ENCODE measurements around the gene DDX54. TPM values are rescaled to one million over a fixed set of nuclear protein-coding genes. Genes with fewer than 3 reads are reported as not detected.
A peak's percentile ranks its signal among the peaks of the same experiment; 100 is the strongest.

The DDX54 gene
- polyA plus RNA-seq, 2 donors = 34.3 to 49.1 TPM

DNA sequence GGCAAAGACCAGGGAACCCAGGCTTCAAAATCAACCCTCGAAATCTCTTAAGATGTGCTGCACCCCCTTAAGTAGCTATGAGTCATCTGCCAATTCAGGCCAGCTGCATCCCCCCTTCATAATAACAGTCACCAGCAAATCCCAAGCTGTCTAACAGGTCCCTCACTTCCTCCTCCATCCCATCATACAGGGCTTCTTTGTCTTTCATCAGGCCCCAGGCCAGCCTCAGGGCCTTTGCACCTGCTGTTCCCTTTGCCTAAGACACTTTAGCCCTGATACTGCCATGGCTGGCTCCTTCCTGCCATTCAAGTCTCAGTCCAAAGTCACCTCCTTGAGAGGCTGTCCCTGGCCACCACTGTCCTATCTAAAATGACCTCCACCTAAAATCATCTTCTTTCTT lies 53.7 kb downstream of the DDX54 start:
- Histone ChIP-seq H3K9me3 (ENCODE audit: control insufficient read depth in 2 of 2, insufficient read depth in 1 of 2, low read depth in 1 of 2, low read length in 1 of 2) (no peaks in the 10 kb centered on the region), H3K27me3 (ENCODE audit: control insufficient read depth in 1 of 2, insufficient read depth in 2 of 2, low read length in 2 of 2) (no peaks in the 10 kb centered on the region), H3K36me3 (ENCODE audit: control insufficient read depth in 2 of 2, insufficient read depth in 2 of 2, low read length in 1 of 2) (peaks cover 0 to 7% of the 10 kb centered on the region in 2 donors), H3K27ac (ENCODE audit: low read depth in 2 of 2, low read length in 1 of 2) (no peak overlapping the region), H3K4me1 (ENCODE audit: control insufficient read depth in 2 of 2, insufficient read depth in 2 of 2, low read length in 1 of 2) (peaks cover 0 to 4% of the 10 kb centered on the region in 2 donors), H3K4me3 (ENCODE audit: low read depth in 1 of 2, low read length in 2 of 2) (no peak overlapping the region)
- WGBS, 2 donors = 63 to 78% methylated on average over 1 of the region's 1 CpG

DNA sequence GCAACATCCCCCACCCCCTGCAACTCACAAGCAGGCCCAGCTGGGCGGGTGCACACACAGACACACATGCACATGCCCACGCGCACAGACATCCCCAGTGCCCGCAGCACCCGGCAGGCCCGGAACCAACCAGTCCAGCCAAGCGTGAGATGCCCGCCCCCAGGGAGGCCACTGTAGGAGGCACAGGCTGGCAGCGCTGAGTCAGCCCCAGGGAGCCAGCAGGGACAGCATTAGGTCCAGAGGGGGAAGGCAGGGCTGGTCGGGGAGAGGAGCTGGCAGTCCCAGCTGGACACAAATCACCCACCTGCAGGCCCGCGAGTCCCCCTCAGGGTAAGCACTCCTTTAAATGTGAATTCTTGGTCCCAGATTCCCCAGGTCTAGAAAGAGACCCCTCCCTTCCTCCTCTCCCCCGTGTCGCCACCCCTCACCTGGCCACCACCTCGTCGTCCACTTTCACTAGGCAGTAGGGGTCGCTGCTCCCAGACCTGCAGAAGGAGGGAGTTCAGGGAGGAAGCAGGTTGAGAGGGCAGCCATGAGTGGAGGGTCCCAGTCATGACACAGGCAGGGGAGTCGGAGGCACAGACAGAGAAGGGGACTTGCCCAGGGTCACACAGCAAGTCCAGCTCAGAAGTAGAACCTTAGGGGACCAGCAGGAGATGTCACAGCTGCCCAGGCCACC lies 54.7 kb downstream of the DDX54 start:
- Histone ChIP-seq H3K9me3 (ENCODE audit: control insufficient read depth in 2 of 2, insufficient read depth in 1 of 2, low read depth in 1 of 2, low read length in 1 of 2) (no peaks in the 10 kb centered on the region), H3K27ac (ENCODE audit: low read depth in 2 of 2, low read length in 1 of 2) (no peak overlapping the region), H3K27me3 (ENCODE audit: control insufficient read depth in 1 of 2, insufficient read depth in 2 of 2, low read length in 2 of 2) (no peaks in the 10 kb centered on the region), H3K4me3 (ENCODE audit: low read depth in 1 of 2, low read length in 2 of 2) (peak overlapping the region in 1 of 2 donors; percentile 8), H3K4me1 (ENCODE audit: control insufficient read depth in 2 of 2, insufficient read depth in 2 of 2, low read length in 1 of 2) (peaks cover 0 to 4% of the 10 kb centered on the region in 2 donors), H3K36me3 (ENCODE audit: control insufficient read depth in 2 of 2, insufficient read depth in 2 of 2, low read length in 1 of 2) (peaks cover 0 to 7% of the 10 kb centered on the region in 2 donors)
- WGBS, 2 donors = 38 to 61% methylated on average over 14 to 18 of the region's 18 CpGs

DNA sequence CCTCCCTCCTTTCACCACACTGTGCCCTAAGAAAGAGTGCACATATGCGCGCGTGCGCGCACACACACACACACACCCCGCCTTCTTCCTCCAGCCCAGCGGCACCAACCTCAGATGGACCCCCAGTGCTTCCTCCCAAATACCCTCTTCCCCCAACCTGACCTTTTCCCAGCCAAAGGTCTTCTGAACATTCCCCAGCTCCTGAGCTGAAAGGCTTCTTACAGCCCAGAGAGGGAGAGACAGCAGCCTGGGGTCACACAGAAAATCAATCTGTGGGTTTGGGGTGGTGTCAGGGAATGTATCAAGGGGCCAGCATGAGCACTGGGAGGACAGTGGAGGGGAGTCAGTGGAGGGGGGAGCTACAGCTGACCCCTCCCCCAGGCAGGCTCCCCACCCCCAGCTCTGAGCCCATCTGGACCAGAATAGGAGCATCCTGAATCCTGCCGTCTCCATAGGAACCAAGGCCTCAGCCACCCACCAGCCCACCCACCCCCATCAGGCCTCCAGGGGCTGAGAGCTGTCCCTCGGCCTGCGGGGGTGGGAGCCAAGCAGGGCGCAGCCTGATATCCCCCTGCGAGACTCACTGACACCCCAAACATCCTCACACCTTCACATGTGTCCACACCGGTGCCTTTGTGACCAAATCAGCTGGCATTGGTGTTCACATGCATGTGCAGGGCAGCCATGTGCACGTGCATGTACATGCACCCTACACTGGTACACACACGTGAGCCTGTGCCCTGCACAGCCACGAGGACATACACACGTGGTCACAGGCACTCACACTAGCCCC lies 55.4 kb downstream of the DDX54 start:
- no peaks in the 10 kb centered on the region for H3K9me3 ChIP-seq (ENCODE audit: control insufficient read depth in 2 of 2, insufficient read depth in 1 of 2, low read depth in 1 of 2, low read length in 1 of 2)
- 70 to 77% methylated on average over 17 of the region's 17 CpGs for WGBS, 2 donors
- no peaks in the 10 kb centered on the region for H3K27me3 ChIP-seq (ENCODE audit: control insufficient read depth in 1 of 2, insufficient read depth in 2 of 2, low read length in 2 of 2)
- H3K4me3 ChIP-seq (ENCODE audit: low read depth in 1 of 2, low read length in 2 of 2) = no peak overlapping the region
- peaks cover 0 to 4% of the 10 kb centered on the region in 2 donors for H3K4me1 ChIP-seq (ENCODE audit: control insufficient read depth in 2 of 2, insufficient read depth in 2 of 2, low read length in 1 of 2)
- peaks cover 0 to 7% of the 10 kb centered on the region in 2 donors for H3K36me3 ChIP-seq (ENCODE audit: control insufficient read depth in 2 of 2, insufficient read depth in 2 of 2, low read length in 1 of 2)
- no peak overlapping the region for H3K27ac ChIP-seq (ENCODE audit: low read depth in 2 of 2, low read length in 1 of 2)

DNA sequence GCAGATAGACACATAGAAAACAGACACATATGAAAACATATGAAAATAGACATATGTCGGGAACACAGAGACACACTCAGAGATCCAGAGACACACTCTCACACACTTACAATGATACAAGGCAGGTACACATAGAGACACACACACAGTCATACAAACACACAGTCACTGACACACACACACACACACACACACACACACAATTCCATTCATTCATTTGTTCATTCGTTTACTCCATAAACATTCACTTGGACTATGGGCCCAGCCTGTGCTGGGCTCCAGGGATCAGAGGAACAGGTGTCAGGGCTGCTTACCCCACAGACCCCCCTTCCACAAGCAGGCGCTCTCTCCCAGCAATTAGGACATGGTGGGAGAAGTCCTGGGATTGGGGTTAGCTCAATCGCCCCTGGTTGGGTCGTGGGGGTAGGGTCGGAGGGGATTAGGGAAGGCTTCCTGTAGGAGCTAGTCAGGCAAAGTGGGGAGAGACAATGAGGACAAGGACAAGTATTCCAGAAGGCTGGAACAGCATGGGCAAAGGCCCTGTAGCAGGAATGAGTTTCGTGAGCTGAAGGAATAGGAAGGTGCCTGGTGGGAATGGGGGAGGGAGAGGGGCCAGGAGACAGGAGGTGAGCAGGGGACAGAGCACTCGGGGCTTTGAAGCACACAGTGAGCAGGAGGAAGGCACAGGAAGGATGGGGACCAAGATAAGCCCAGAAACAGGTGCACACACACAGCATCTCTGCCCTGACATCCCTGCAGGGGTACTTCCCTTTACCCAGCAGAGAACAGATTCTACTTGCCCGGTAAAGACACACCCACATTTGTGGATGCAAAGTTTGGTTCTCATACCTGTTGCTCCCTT lies 56.2 kb downstream of the DDX54 start:
- 62 to 66% methylated on average over 9 of the region's 9 CpGs for WGBS, 2 donors
- peaks cover 0 to 4% of the 10 kb centered on the region in 2 donors for H3K4me1 ChIP-seq (ENCODE audit: control insufficient read depth in 2 of 2, insufficient read depth in 2 of 2, low read length in 1 of 2)
- H3K27ac ChIP-seq (ENCODE audit: low read depth in 2 of 2, low read length in 1 of 2) = no peak overlapping the region
- peaks cover 0 to 2% of the 10 kb centered on the region in 2 donors for H3K9me3 ChIP-seq (ENCODE audit: control insufficient read depth in 2 of 2, insufficient read depth in 1 of 2, low read depth in 1 of 2, low read length in 1 of 2)
- no peak overlapping the region for H3K4me3 ChIP-seq (ENCODE audit: low read depth in 1 of 2, low read length in 2 of 2)
- H3K27me3 ChIP-seq (ENCODE audit: control insufficient read depth in 1 of 2, insufficient read depth in 2 of 2, low read length in 2 of 2) = no peaks in the 10 kb centered on the region
- H3K36me3 ChIP-seq (ENCODE audit: control insufficient read depth in 2 of 2, insufficient read depth in 2 of 2, low read length in 1 of 2) = peaks cover 0 to 10% of the 10 kb centered on the region in 2 donors

DNA sequence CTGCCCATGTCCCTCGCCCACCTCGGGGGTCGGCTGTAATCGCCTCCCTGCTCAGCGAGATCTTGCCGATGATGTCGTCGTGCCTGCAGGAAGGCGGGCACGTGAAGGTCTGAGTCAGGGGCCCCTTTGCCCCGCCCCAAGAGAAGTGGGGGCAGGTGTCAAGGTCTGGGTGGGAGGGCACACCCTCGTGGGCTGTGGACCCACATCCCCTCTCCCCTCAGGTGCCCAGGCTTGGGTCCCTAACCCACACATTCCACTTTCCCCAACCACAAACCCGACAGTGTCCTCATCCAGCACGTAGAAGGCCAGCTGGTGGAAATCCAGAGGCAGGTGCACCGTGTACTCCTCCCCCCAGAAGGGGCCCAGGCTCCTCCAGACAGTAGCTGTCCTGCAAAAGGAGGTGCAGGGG lies 57.5 kb downstream of the DDX54 start:
- no peaks in the 10 kb centered on the region for H3K27me3 ChIP-seq (ENCODE audit: control insufficient read depth in 1 of 2, insufficient read depth in 2 of 2, low read length in 2 of 2)
- no peak overlapping the region for H3K27ac ChIP-seq (ENCODE audit: low read depth in 2 of 2, low read length in 1 of 2)
- H3K36me3 ChIP-seq (ENCODE audit: control insufficient read depth in 2 of 2, insufficient read depth in 2 of 2, low read length in 1 of 2) = peaks cover 0 to 10% of the 10 kb centered on the region in 2 donors
- WGBS, 2 donors = 38 to 42% methylated on average over 15 of the region's 15 CpGs
- H3K4me1 ChIP-seq (ENCODE audit: control insufficient read depth in 2 of 2, insufficient read depth in 2 of 2, low read length in 1 of 2) = peaks cover 0 to 4% of the 10 kb centered on the region in 2 donors
- peaks cover 0 to 2% of the 10 kb centered on the region in 2 donors for H3K9me3 ChIP-seq (ENCODE audit: control insufficient read depth in 2 of 2, insufficient read depth in 1 of 2, low read depth in 1 of 2, low read length in 1 of 2)
- no peak overlapping the region for H3K4me3 ChIP-seq (ENCODE audit: low read depth in 1 of 2, low read length in 2 of 2)

DNA sequence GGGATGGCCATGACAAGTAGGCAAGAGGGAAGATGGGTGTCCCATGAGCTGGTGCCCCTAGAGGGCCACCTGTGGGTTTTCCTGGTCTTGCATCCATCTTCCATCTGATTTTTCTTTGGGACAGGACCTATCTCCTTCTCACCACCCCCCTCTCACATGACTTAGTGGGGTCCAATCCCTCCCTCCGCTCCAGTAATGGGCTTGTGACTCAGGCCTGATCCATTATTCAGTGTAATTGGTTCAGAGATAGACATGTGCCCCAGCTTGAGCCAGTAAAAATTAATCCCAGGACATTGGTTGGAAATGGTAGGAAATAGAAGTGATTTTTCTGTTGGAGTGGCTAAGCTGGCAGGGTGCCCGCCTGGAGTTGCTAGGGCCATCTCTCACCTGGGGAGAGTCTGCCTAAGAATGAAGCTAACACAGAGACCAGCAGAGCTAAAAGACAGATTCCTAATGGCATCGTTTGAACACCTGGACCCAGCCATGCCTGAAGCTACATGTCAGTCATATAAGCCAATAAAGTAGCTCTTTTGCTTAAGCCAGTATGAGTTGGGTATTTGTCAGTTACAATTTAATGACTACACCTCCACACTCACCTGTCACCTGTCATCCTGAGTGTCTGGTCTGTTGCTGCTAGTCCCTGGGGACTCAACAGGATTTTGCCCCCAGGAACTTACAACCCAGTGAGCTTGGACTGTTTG lies 64.5 kb downstream of the DDX54 start:
- H3K4me3 ChIP-seq (ENCODE audit: low read depth in 1 of 2, low read length in 2 of 2) = no peak overlapping the region
- H3K4me1 ChIP-seq (ENCODE audit: control insufficient read depth in 2 of 2, insufficient read depth in 2 of 2, low read length in 1 of 2) = no peaks in the 10 kb centered on the region
- H3K27me3 ChIP-seq (ENCODE audit: control insufficient read depth in 1 of 2, insufficient read depth in 2 of 2, low read length in 2 of 2) = no peaks in the 10 kb centered on the region
- no peak overlapping the region for H3K27ac ChIP-seq (ENCODE audit: low read depth in 2 of 2, low read length in 1 of 2)
- H3K9me3 ChIP-seq (ENCODE audit: control insufficient read depth in 2 of 2, insufficient read depth in 1 of 2, low read depth in 1 of 2, low read length in 1 of 2) = peaks cover 2 to 3% of the 10 kb centered on the region in 2 donors
- WGBS, 2 donors = 74 to 84% methylated on average over 3 of the region's 3 CpGs
- H3K36me3 ChIP-seq (ENCODE audit: control insufficient read depth in 2 of 2, insufficient read depth in 2 of 2, low read length in 1 of 2) = peaks cover 0 to 6% of the 10 kb centered on the region in 2 donors

DNA sequence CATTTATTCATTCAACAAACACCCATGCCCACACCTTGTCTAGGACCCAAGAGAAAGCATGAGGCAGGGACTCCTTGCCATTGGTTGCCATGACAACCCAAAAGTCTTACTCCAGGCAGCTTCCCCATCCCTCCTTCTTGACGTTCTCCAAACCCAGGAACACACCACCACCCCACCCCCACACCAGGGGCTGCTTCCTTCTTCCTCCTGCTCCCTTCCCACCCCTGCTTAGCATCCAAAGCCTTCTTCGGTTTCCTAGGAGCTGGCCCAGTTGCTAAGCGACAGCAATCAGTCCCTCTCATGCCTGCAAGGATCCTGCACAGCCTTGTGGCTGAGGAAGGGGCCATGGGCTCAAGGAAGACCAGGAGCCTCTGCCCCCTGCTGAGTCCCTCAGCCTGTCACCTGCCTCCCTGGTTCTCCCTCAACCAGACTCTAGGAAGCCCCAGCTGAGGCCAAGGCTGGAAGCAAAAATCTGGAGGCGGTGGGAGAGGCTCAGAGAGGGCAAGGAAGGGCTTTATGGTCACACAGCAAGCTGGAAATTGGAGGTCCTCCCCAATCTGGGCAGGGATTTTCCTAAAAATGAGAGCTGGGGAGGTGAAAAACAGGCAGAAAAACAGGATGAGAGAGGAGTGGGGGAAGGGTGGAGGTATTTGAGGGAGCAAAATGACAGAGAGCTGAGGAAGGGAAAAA lies 65.2 kb downstream of the DDX54 start:
- Histone ChIP-seq H3K27ac (ENCODE audit: low read depth in 2 of 2, low read length in 1 of 2) (no peak overlapping the region), H3K4me1 (ENCODE audit: control insufficient read depth in 2 of 2, insufficient read depth in 2 of 2, low read length in 1 of 2) (no peaks in the 10 kb centered on the region), H3K36me3 (ENCODE audit: control insufficient read depth in 2 of 2, insufficient read depth in 2 of 2, low read length in 1 of 2) (peaks cover 0 to 6% of the 10 kb centered on the region in 2 donors), H3K4me3 (ENCODE audit: low read depth in 1 of 2, low read length in 2 of 2) (no peak overlapping the region), H3K27me3 (ENCODE audit: control insufficient read depth in 1 of 2, insufficient read depth in 2 of 2, low read length in 2 of 2) (no peaks in the 10 kb centered on the region), H3K9me3 (ENCODE audit: control insufficient read depth in 2 of 2, insufficient read depth in 1 of 2, low read depth in 1 of 2, low read length in 1 of 2) (peaks cover 2 to 3% of the 10 kb centered on the region in 2 donors)
- WGBS, 2 donors = 48% methylated on average over 4 of the region's 4 CpGs

DNA sequence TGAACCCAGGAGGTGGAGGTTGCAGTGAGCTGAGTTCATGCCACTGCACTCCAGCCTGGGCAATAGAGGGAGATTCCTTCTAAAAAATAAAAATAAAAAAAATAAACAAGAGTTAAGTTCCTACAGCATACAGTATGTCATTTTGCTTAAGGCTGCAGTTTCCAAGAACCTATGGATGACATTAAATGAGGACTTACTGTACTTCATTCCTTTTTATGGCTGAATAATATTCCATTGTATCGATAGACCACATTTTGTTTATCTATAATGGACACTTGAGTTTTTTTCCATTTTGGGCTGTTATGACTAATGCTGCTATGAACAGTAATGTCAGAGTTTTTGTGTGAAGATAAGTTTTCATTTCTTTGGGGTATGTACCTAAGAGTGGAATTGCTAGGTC lies 67.1 kb downstream of the DDX54 start:
- Histone ChIP-seq H3K9me3 (ENCODE audit: control insufficient read depth in 2 of 2, insufficient read depth in 1 of 2, low read depth in 1 of 2, low read length in 1 of 2) (peaks cover 0 to 3% of the 10 kb centered on the region in 2 donors), H3K4me1 (ENCODE audit: control insufficient read depth in 2 of 2, insufficient read depth in 2 of 2, low read length in 1 of 2) (no peaks in the 10 kb centered on the region), H3K36me3 (ENCODE audit: control insufficient read depth in 2 of 2, insufficient read depth in 2 of 2, low read length in 1 of 2) (peaks cover 0 to 5% of the 10 kb centered on the region in 2 donors), H3K27me3 (ENCODE audit: control insufficient read depth in 1 of 2, insufficient read depth in 2 of 2, low read length in 2 of 2) (no peaks in the 10 kb centered on the region), H3K4me3 (ENCODE audit: low read depth in 1 of 2, low read length in 2 of 2) (no peak overlapping the region), H3K27ac (ENCODE audit: low read depth in 2 of 2, low read length in 1 of 2) (no peak overlapping the region)
- 95 to 96% methylated on average over 1 of the region's 1 CpG for WGBS, 2 donors
